GM18868 (cell line): ENCODE data around the gene HES2.
"Not testable (repeated sequence)": the region's sequence is repeated elsewhere in the genome, so short reads cannot be mapped to it uniquely, and the experiment has no call there.

Experiments
- ATAC-seq: cut with Tn5 transposase; IDR thresholded peaks from one replicate; pipeline ENCODE4 v1.9.1; 2021; ENCODE audit warnings: mild to moderate bottlenecking, moderate library complexity; ENCODE audit not compliant: unreplicated experiment

Gene HES2

GRCh38 chr1:6419397-6419803, 319 bp downstream of the HES2 start:
- ATAC-seq, result no peak

DNA sequence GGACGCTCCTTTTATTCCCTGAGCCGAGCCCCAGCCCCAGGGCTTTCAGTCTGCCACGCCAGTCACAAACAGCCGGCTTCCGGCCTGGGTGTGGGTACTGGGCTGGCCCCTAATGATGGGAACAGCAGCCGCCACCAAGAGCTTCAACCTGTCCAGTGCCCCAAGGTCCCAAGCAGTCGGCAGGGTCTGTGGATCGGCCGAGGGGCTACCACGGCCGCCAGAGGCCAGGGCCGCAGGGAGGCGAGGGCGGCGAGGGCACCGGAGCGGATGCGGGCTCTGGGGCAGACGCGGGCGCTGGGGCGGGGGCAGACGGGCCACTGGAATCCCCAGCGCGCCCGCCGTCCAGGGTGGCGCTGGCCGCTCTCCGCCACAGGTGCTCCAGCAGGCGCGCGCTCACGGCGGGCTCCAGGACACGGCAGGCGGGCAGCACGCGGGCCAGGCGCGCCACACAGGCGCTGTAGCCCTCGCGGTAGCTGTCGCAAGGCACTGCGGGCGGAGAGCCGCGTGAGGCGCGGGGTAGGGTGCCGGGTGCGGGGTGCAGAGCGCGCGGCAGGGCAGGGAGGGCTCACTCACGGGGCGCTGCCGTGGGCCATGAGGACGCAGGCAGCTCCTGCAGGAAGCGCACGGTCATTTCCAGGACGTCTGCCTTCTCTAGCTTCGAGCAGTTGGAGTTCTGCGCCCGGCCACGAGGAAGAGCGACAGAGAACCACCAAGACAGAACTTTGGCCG, 887 bp downstream of the HES2 start:
- ATAC-seq, result no peak

GRCh38 chr1:6417961-6418667, 1.6 kb downstream of the HES2 start:
- no peak for ATAC-seq

- ATAC-seq, result no peak
These were observed 2.8 kb downstream of the HES2 start for GRCh38 chr1:6416906-6417305.

GRCh38 chr1:6416295-6416656, 3.4 kb downstream of the HES2 start:
- no peak for ATAC-seq

DNA sequence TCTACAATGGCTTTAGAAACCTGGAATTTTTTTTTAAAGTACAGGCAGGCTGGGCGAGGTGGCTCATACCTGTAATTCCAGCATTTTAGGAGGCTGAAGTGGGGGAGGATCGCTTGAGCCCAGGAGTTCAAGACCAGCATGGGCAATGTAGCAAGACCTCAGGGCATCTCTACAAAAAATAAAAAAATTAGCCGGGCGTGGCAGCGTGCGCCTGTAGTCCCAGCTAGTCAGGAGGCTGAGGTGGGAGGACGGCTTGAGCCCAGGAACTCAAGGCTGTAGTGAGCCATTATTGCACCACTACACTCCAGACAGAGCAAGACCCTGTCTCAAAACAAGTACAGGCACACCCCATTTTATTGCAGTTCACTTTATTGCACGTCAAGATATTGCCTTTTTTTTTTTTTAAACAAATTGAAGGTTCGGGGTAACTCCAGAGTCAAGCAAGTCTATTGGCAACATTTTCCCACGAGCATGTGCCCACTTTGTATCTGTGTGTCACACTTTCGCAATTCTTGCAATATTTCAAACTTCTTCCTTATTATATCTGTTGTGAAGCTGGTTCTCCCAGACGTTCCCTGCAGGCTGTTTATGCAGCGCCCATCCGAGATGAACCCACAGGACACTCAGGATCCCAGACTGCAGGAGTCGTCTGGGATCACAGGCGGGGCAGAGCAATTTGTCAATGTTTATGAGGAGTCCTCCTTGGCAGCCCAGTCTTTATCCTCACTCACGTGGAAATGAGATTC, 4.7 kb downstream of the HES2 start:
- no peak for ATAC-seq

DNA sequence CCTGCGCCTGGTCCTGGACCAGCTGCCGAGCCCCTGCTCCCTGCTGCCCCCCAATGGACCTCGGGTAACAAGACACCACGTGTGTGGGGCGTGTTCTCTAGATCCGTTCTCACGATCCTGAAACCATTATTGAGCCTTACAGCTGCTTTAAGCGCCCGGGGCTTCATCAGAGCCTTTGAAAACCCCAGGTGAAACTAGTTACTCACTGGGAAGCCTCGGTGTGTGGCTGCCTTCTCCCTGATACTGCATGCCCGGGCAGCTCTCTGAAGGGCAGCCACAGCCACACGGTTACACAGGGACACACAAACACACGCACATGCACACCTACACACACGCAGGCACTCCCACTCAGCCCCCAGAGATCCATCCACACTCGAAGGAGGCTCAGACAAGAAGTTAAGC, 5.3 kb downstream of the HES2 start:
- peak; percentile 86 for ATAC-seq

DNA sequence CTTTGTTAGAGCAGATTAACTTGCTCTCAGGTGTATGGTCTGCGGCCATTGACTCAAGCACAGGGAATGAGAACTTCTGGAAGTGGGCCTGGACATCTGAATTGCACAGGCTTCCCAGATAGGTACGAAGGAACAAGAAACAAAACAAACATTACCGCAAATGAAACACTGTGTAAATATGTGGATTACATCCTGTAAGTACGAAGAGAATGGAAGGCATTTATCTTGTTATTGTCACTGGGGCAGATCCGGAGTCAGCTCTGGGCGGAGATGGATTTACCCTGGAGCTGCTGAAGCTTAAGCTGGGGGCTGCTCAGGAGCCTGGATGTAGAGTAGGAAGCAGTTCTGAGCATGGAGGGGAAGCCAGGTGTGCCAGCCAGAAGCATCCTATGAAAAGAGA, 6.8 kb downstream of the HES2 start:
- ATAC-seq, result no peak

DNA sequence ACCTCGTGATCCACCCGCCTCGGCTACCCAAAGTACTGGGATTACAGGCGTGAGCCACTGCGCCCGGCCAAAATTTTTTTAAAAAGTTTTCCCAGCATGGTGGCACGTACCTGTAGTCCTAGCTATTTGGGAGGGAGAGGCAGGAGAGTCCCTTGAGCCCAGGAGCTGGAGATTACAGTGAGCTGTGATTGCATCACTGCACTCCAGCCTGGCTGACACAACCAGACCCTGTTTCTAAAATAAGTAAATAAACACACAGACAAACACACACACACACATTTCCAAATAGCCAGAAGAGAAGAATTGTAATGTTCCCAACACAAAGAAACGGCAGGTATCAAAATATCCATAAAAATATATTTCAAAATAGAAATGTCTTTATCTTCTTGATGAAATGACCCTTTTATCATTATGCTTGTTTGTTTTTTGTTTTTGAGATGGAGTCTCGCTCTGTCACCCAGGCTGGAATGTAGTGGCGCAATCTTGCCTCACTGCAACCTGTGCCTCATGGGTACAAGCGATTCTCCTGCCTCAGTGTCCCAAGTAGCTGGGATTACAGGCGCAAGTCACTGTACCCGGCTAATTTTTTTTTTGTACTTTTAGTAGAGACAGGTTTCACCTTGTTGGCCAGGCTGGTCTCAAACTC, 9.3 kb downstream of the HES2 start:
- ATAC-seq, result no peak

DNA sequence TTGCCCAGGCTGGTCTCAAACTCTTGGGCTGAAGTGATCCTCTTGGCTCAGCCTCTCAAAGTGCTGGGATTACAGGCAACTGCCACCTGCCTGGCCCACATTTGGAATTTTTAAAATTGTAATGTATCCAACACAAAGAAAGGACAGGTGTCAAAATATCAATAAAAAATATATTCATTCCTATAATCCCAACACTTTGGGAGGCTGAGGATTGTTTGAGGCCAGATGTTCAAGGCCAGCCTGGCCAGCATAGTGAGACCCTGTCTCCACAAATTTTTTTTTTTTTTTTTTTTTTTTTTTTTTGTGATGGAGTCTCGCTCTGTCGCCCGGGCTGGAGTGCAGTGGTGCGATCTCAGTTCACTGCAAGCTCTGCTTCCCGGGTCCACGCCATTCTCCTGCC, 10.0 kb downstream of the HES2 start:
- ATAC-seq, result no peak

DNA sequence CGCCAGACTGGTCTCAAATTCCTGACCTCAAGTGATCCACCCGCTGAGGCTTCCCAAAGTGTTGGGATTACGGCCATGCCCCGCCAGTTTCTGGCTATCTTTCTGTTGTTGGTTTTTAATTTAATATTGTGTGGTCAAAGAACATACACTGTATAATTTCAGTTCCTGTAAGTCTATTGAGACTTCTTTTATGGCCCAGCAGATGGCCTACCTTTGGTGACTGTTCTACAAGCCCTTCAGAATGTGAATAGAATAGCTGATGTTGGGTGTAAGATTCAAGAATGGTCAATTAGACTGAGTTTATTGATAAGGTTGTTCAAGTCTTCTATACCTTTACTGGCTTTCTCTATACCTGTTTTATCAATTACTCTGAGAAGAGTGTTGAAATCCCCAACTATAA, 10.7 kb downstream of the HES2 start:
- ATAC-seq, result no peak

DNA sequence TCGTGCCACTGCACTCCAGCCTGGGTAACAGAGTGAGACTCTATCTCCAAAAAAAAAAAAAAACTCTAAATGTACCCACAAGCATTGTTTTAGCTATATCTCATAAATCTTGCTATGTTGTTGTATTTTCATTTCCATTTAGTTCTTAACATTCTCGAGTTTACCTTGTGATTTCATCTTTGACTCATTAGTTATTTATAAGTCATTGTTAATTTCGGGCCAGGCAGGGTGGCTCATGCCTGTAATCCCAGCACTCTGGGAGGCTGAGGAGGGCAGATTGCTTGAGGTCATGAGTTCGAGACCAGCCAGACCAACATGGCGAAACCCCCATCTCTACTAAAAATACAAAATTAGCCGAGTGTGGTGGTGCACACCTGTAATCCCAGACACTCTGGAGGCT, 11.7 kb downstream of the HES2 start:
- ATAC-seq, result no peak

DNA sequence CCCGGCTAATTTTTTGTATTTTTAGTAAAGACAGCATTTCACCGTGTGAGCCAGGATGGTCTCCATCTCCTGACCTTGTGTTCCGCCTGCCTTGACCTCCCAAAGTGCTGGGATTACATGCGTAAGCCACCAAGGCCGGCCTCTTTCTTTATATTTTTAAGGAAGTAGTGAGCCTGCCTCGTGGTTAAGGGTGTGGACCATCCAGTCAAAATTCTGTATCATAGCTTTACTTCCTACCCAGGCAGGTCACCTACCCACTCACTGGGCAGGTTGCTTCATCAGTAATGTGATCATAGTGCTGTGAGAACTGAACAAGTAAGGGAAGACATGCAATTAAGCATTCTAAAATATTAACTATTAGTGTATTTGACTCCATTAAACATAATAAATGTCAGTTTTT, 18.0 kb downstream of the HES2 start:
- no peak for ATAC-seq

DNA sequence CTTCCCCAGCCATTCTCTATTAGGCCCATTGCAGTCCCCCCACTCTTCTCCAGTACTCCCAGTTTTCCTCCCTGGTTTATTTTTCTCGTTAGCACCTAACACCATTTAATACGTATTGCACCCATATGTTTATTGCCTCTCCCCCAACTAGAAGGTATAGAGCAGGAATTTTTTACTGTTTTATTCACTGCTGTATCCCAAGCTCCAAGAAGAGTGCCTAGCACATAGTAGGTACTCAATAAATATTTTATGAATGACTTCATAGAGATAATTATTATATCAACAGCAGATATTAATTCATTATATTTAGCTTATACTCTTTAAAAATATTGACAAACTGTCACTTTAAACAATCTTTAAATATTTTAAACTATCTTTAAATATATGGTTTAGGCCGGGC, 20.4 kb downstream of the HES2 start:
- ATAC-seq, result no peak

DNA sequence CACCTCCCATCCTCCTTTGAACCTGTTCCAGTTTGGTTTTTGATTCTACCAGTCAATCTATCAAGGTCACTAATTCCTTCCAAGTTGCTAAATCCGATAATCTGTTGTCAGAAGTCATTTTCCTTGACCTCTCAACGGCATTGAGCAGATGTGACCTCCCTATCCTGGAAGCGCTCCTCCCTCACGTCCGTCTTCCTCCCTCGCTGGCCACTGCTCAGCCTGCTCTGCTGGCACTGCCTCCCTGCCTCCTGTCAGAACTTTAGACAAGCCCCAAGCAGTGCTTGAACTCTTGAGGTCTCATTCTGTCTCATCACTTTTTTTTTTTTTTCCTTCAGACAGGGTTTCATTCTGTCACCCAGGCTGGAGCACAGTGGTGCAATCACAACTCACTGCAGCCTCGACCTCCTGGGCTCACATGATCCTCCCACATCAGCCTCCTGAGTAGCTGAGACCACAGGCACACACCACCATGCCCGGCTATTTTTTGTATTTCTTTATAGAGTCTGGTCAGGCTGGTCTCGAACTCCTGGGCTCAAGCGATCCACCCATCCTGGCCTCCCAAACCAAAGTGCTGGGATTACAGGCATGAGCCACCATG, 21.8 kb downstream of the HES2 start:
- no peak for ATAC-seq

GRCh38 chr1:6396998-6397397, 22.7 kb downstream of the HES2 start:
- no peak for ATAC-seq

DNA sequence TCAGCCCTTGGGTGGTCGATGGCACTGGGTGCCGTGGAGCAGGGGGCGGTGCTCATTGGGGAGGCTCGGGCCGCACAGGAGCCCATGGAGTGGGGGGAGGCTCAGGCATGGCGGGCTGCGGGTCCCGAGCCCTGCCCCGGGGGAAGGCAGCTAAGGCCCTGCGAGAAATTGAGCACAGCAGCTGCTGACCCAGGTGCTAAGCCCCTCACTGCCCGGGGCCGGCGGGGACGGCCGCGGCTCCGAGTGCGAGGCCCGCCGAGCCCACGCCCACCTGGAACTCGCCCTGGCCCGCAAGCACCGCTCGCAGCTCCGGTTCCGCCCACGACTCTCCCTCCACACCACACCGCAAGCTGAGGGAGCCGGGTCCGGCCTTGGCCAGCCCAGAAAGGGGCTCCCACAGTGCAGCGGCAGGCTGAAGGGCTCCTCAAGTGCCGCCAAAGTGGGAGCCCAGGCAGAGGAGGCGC, 23.9 kb downstream of the HES2 start:
- not testable (repeated sequence) for ATAC-seq

DNA sequence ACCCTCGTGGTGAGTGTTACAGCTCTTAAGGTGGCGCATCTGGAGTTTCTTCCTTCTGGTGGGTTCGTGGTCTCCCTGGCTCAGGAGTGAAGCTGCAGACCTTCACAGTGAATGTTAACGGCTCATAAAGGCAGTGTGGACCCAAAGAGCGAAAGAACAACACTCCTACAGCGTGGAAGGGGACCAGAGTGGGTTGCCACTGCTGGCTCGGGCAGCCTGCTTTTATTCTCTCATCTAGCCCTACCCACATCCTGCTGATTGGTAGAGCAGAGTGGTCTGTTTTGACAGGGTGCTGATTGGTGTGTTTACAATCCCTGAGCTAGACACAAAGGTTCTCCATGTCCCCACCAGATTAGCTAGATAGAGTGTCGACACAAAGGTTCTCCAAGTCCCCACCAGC, 24.6 kb downstream of the HES2 start:
- ATAC-seq, result not testable (repeated sequence)

DNA sequence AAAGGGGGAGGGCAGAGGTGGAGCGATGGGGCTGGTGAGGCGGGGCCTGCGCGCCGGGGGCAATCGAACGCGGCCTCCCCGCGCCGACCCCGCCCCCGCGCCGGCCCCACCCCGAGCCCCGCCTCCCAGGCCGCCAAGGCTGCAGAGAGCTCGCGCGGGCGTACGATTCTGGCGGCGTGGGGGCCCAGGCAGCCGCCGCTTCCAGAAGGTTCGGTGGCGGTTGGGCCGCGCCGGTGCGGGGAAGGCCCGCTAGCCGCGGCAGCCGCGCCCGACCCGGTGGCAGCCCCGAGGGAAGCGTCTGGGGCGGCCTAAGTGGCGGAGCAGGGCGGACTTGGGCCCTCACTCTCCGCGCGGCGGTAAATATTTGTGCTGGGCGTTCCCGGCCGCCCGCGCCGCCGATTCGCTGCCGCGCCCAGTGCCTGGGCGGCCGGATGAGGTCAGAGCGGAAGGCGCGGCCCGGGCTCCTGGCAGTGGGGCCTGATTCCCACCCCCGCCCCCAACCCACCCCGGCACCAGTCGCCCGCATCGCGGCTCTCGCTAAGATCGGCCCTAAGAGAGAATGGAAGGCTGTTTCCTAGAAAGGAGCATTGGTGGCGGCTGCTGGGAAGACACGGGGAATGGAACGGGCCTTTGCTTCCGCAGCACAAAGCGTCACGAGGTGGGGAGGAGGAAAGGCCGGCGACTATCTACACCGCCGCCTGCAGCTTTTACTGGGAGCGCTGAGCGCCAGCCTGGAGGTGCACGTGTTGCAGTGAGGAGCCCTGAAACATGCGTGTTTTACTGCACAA, 26.1 kb downstream of the HES2 start, which contains the start of gene ACOT7:
ACOT7 (minus strand) TSS at position 368 of the 788 bp plus-strand sequence. CDS start 368 bp downstream, outside the sequence.
- peak; percentile 78 for ATAC-seq

- peak; percentile 24 for ATAC-seq
These were observed 26.8 kb downstream of the HES2 start for GRCh38 chr1:6392809-6393399.
